K562 (cell line): ENCODE data around the gene SLC43A1. TPM values are rescaled to one million over a fixed set of nuclear protein-coding genes. Genes with fewer than 3 reads are reported as not detected.

Experiments used
- ARNT ChIP-seq, 2 experiments: fragments of 450-650 bp; IDR thresholded peaks; 2 replicates each; pipeline ENCODE4 v1.6.1; 2016; ENCODE audit warnings: mild to moderate bottlenecking in 1 of 2
- MAX ChIP-seq: sonication (generic); formaldehyde crosslinking; IDR thresholded peaks from 2 replicates; pipeline ENCODE4 v1.9.0; 2022; ENCODE audit warnings: mild to moderate bottlenecking, missing genetic modification reagents
- MGA ChIP-seq: fragments of 450-650 bp; IDR thresholded peaks from 2 replicates; pipeline ENCODE4 v1.6.1; 2016; ENCODE audit warnings: mild to moderate bottlenecking, moderate library complexity
- PHF8 ChIP-seq: fragments of 200-600 bp; sonication (generic); IDR thresholded peaks from 2 replicates; pipeline ENCODE4 v1.6.1; 2012; ENCODE audit warnings: mixed run types, mild to moderate bottlenecking, inconsistent platforms, low read length, moderate library complexity, borderline replicate concordance
- POLR2G ChIP-seq: fragments of 200-400 bp; formaldehyde crosslinking; IDR thresholded peaks from 2 replicates; pipeline ENCODE4 v1.6.1; 2017; ENCODE audit warnings: low read depth, mild to moderate bottlenecking, antibody characterized with exemption, low read length, moderate library complexity
- ZNF316 ChIP-seq: fragments of 450-650 bp; IDR thresholded peaks from 2 replicates; pipeline ENCODE4 v1.6.1; 2016
- ZNF408 ChIP-seq: fragments of 250-450 bp; sonication (Bioruptor Pico); IDR thresholded peaks from 2 replicates; pipeline ENCODE4 v1.4.0; 2020; ENCODE audit warnings: low read depth, mild to moderate bottlenecking, moderate library complexity
- ZNF512 ChIP-seq: IDR thresholded peaks from 2 replicates; pipeline ENCODE4 v1.6.1; 2016; ENCODE audit warnings: missing genetic modification characterization, missing compliant biosample characterization
- ZNF75A ChIP-seq: fragments of 450-650 bp; formaldehyde crosslinking; IDR thresholded peaks from 2 replicates; pipeline ENCODE4 v1.4.0; 2020; ENCODE audit warnings: mild to moderate bottlenecking
- polyA plus RNA-seq, 8 experiments: library from polyadenylated mRNA; depleted of rRNA in 4 of 8; stranded (reverse) in 5 of 8; unstranded in 3 of 8; fragments of >200 nt; fragmentation: Nextera tagmentation in 2 of 8; fragmentation: Illumina TruSeq in 1 of 8; extraction: Ambion mirVana in 2 of 8; extraction: Trizol in 1 of 8; gene quantifications; 2 replicates each; pipeline versions ENCODE4 v1.2.1 to v1.2.3, GENCODE V29; 2011 to 2014; ENCODE audit warnings: inconsistent platforms in 1 of 8, missing spikeins in 1 of 8
- total RNA-seq, 7 experiments: library from RNA; depleted of rRNA in 6 of 7; stranded (reverse); fragments of >200 nt in 6 of 7; fragmentation: Illumina TruSeq in 2 of 7; extraction: Trizol in 2 of 7; gene quantifications; 2 replicates each; pipeline versions ENCODE4 v1.2.1 to v1.2.3, GENCODE V29; 2011 to 2021; ENCODE audit warnings: low replicate concordance in 1 of 7

The SLC43A1 gene
- total and polyA plus RNA-seq, 9 of the 15 experiments (the other 6 are each of a cell fraction or from before 2014, with no cell fraction given) = 2.6 to 41.8 (median 24.6) TPM

GRCh38 chr11:57459164-57460021, 56.1 kb downstream of the SLC43A1 start (continued):
- TF ChIP-seq MGA = peak; percentile 68
- no peak for TF ChIP-seq PHF8
- no peak for TF ChIP-seq ZNF75A (CRISPR knock-in tag)
- TF ChIP-seq ZNF408 = no peak
- TF ChIP-seq ZNF316 = peak; percentile 12; the same call in 1 of the 2 replicates
- peak; percentile 22; the same call in 1 of the 2 replicates for TF ChIP-seq POLR2G
- TF ChIP-seq ARNT (IDR thresholded peaks at IDR 0.05) = no peak
- peak; percentile 75 for TF ChIP-seq ZNF512 (tag)
- TF ChIP-seq MAX (CRISPR knock-in tag) = peak; percentile 52
